ENCODE data around the gene CAMSAP2.

The CAMSAP2 gene

GRCh38 chr1:200706111-200706814 is 32.4 kb upstream of the CAMSAP2 start:
- TF ChIP-seq CTCF (IDR thresholded peaks at IDR 0.05; ENCODE audit: control insufficient read depth, extremely low read depth, insufficient read depth), result no peak
- no peak overlapping the region for H3K4me3 ChIP-seq (ENCODE audit: low read depth, low read length)

GRCh38 chr1:200707116-200707515 is 31.6 kb upstream of the CAMSAP2 start:
- no peak for DNase-seq (ENCODE audit: low read depth)
- TF ChIP-seq CTCF (IDR thresholded peaks at IDR 0.05; ENCODE audit: control insufficient read depth, extremely low read depth, insufficient read depth), result no peak

More at GRCh38 chr1:200706111-200706814, 32.4 kb upstream of the CAMSAP2 start:
- no peak for DNase-seq (ENCODE audit: low read depth)

GRCh38 chr1:200708161-200708560 is 30.5 kb upstream of the CAMSAP2 start:
- no peak for DNase-seq (ENCODE audit: low read depth)
- no peak for TF ChIP-seq CTCF (IDR thresholded peaks at IDR 0.05; ENCODE audit: control insufficient read depth, extremely low read depth, insufficient read depth)

More at GRCh38 chr1:200707116-200707515, 31.6 kb upstream of the CAMSAP2 start:
- H3K4me3 ChIP-seq (ENCODE audit: low read depth, low read length), result no peak overlapping the region

GRCh38 chr1:200708769-200709168 is 29.9 kb upstream of the CAMSAP2 start:
- no peak overlapping the region for H3K4me3 ChIP-seq (ENCODE audit: low read depth, low read length)
- TF ChIP-seq CTCF (IDR thresholded peaks at IDR 0.05; ENCODE audit: control insufficient read depth, extremely low read depth, insufficient read depth), result no peak
- no peak for DNase-seq (ENCODE audit: low read depth)

More at GRCh38 chr1:200708161-200708560, 30.5 kb upstream of the CAMSAP2 start:
- H3K4me3 ChIP-seq (ENCODE audit: low read depth, low read length), result no peak overlapping the region

- no peak for TF ChIP-seq CTCF (IDR thresholded peaks at IDR 0.05; ENCODE audit: control insufficient read depth, extremely low read depth, insufficient read depth)
- no peak overlapping the region for H3K4me3 ChIP-seq (ENCODE audit: low read depth, low read length)
- no peak for DNase-seq (ENCODE audit: low read depth)
Measured at GRCh38 chr1:200710166-200710565, 28.5 kb upstream of the CAMSAP2 start.

GRCh38 chr1:200714504-200715187 is 24.0 kb upstream of the CAMSAP2 start:
- H3K4me3 ChIP-seq (ENCODE audit: low read depth, low read length), result no peak overlapping the region

More at GRCh38 chr1:200714504-200715187, 24.0 kb upstream of the CAMSAP2 start:
- no peak for TF ChIP-seq CTCF (IDR thresholded peaks at IDR 0.05; ENCODE audit: control insufficient read depth, extremely low read depth, insufficient read depth)
- DNase-seq (ENCODE audit: low read depth), result no peak

Data from LNCaP clone FGC (cell line).